NB4 (cell line): ENCODE measurements around the gene MYMK.

ENCODE experiments used
- DNase-seq: peaks from one replicate; pipeline ENCODE4 v3.0.0; 2010; ENCODE audit warnings: low read depth
- H3K4me3 ChIP-seq: one replicate; pipeline ENCODE4 v1.5.1; 2011; ENCODE audit warnings: mild to moderate bottlenecking, low read depth, low read length, moderate library complexity
- CTCF ChIP-seq: IDR thresholded peaks from one replicate; pipeline ENCODE4 v1.5.1; 2012; ENCODE audit warnings: low read depth, low read length
- MAX ChIP-seq: IDR thresholded peaks from 2 replicates; pipeline ENCODE4 v1.6.1; 2011; ENCODE audit warnings: low read depth, low read length
- MYC ChIP-seq: IDR thresholded peaks from 2 replicates; pipeline ENCODE4 v1.6.1; 2011; ENCODE audit warnings: low read depth, low read length
- POLR2A ChIP-seq: IDR thresholded peaks from 2 replicates; pipeline ENCODE4 v1.6.1; 2011; ENCODE audit warnings: mild to moderate bottlenecking; ENCODE audit not compliant: insufficient read length; ENCODE audit errors: extremely low read depth

The MYMK gene

DNA sequence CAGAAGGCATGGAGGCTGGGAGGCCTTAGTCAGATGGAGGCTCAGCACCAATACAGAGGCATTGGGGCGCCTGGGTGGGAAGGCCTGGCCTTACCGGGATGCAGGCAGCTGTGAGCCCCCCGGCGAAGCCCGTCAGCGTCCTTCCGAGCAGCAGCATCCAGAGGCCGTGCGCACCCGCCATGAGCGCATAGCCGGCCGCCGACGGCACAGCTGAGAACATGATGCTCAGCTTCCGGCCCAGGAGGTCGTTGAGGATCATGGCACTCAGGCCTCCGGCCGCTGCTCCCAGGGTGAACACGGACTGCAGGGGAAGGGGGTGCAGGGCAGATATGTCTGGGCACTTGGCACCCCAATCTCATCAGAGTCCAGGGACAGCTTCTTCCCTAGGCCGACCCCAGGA lies 47.8 kb downstream of the MYMK start:
- TF ChIP-seq POLR2A (no peak), MAX (no peak), CTCF (no peak), MYC (no peak)
- H3K4me3 ChIP-seq, result no peak overlapping the region
- DNase-seq, result no peak

DNA sequence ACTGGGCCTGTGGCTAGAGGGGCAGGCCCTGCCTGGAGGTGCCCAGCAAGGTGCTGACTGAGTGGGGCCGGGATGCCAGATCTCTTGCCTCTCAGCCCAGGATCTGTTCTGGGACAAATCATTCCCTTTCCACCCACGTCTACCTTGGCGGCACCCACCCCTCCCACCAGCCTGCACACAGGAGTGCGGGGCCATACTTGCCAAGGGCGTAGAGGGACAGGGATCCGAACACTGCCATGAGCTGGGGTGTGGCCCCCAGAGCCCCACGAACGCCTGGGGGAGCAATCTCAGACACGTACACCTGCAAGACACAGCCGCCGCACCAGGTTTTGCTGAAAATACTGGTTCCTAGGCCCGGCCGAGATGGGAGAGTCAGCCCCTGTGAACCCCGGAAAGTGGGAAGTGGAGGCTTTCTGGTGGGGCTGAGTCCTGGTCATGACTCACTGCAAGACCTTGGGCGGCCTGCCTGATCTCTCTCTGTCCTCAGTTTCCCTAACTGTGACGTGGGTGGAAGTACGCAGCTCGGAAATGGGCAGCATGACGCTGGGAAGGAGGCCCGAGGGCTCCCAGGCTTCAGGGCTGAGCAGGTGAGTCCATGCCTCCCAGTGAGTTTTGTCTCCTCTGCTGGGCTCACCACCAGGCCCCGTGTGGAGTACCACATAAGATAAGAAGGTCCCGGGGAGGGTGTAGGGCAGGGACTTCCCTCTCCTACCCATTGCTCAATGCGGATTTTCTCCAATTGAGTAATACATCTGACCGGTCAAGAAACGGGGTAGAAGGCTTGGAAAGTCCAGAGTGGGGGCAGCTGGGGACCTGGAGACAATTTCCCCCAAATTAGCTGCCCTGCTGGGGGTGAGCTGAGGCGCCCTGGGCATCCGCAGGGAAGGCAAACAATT lies 48.5 kb downstream of the MYMK start:
- H3K4me3 ChIP-seq, result no peak overlapping the region
- TF ChIP-seq CTCF, result no peak
- peak; percentile 78 for DNase-seq

DNA sequence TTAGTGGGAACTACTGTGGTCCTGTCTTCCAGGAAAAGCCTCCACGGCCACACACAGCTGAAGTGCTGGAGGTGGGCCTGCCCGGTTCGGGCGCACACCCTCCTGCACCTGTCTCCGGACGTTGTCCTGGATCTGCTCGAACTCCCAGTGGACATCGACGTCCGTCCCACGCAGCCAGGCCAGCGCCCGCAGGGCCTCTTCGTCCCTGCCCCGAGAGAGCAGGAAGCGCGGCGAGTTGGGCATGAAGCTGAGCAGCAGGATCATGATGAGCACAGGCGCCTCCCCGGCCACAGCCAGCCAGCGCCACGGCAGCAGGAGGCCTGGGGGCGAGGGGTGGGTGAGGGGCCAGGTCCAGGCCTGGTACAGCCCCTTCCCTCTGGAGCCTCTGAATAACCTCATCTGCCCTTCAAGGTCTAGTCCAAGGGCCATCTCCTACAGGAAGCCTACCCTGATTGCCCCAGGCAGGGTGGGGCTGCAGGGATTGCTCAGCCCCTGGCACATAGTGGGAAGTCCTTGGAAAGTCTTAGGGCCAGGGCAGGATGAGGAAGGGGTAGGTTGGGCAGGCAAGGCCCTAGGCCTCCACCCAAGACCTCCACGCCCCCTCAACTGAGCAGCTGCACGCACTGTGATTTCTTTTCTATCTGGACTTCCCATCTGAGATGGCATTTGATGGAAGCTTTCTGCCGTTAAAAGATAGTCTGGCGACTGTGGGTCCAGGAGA lies 49.3 kb downstream of the MYMK start:
- DNase-seq, result no peak
- no peak for TF ChIP-seq POLR2A
- no peak for TF ChIP-seq MAX
- no peak for TF ChIP-seq MYC
- no peak for TF ChIP-seq CTCF
- H3K4me3 ChIP-seq, result no peak overlapping the region

DNA sequence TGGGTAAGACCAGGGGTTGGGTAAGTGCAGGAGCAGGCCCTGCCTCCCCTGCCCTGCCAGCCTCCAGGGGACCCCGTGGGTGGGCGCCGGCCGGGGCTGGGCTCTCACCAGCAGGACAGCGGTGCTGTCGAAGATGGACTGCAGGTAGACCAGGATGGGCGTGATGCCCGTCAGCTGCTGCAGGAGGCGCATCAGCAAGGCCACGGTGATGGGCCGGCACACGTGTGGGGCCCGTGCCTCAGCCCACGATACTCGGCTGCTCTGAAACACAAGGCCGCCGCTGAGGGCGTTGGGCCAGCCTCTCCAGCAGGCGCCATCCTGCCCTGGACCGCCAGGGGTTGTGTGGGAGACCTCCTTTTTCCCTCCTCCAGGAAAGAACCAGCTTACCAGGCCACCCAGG lies 49.9 kb downstream of the MYMK start:
- no peak overlapping the region for H3K4me3 ChIP-seq
- no peak for TF ChIP-seq POLR2A
- TF ChIP-seq MAX, result no peak
- TF ChIP-seq MYC, result no peak
- no peak for TF ChIP-seq CTCF
- no peak for DNase-seq

GRCh38 chr9:133474215-133474614 lies 50.5 kb downstream of the MYMK start:
- H3K4me3 ChIP-seq, result no peak overlapping the region
- TF ChIP-seq POLR2A (no peak), CTCF (no peak), MYC (no peak), MAX (peak; percentile 23; the same call in 1 of the 2 replicates)
- peak; percentile 73 for DNase-seq
